GM23338 (cell line): ENCODE results near the gene MRPL37. TPM values are rescaled to one million over a fixed set of nuclear protein-coding genes. Genes with fewer than 3 reads are reported as not detected.

Experiments used
- ATAC-seq: fragments of 200-7000 bp; cut with Tn5 transposase; 3 replicates; pipeline ENCODE4 v1.9.1; 2020
- DNase-seq: peaks from one replicate; pipeline ENCODE4 v3.0.0-alpha.2; 2015; ENCODE audit warnings: low spot score
- H2AFZ ChIP-seq: fragments of 200-600 bp; sonication (generic); 2 replicates; pipeline ENCODE4 v1.8.0; 2016; ENCODE audit warnings: antibody characterized with exemption, mild to moderate bottlenecking, moderate library complexity
- H3F3A ChIP-seq: fragments of 200-600 bp; sonication (generic); replicated peaks from 2 replicates; pipeline ENCODE4 v1.8.0; 2017; ENCODE audit warnings: antibody characterized with exemption, mixed run types, low read depth
- H3K27ac ChIP-seq: fragments of 200-600 bp; sonication (generic); 2 replicates; pipeline ENCODE4 v1.6.1; 2016; ENCODE audit warnings: low read depth
- H3K27me3 ChIP-seq: fragments of 200-600 bp; sonication (generic); 2 replicates; pipeline ENCODE4 v1.8.0; 2016; ENCODE audit warnings: mild to moderate bottlenecking, mixed run types, moderate library complexity; ENCODE audit not compliant: insufficient read depth
- H3K36me3 ChIP-seq: fragments of 200-600 bp; sonication (generic); 2 replicates; pipeline ENCODE4 v1.8.0; 2016; ENCODE audit warnings: mild to moderate bottlenecking; ENCODE audit not compliant: insufficient read depth
- H3K4me1 ChIP-seq: fragments of 200-600 bp; sonication (generic); 2 replicates; pipeline ENCODE4 v1.8.0; 2016; ENCODE audit warnings: mild to moderate bottlenecking, moderate library complexity; ENCODE audit not compliant: insufficient read depth
- H3K4me2 ChIP-seq: fragments of 200-600 bp; sonication (generic); 2 replicates; pipeline ENCODE4 v1.7.1; 2017; ENCODE audit warnings: mixed run types
- H3K4me3 ChIP-seq: fragments of 200-600 bp; sonication (generic); 2 replicates; pipeline ENCODE4 v1.6.1; 2016; ENCODE audit warnings: mixed run types
- H3K79me2 ChIP-seq: fragments of 200-600 bp; sonication (generic); replicated peaks from 2 replicates; pipeline ENCODE4 v1.8.0; 2017; ENCODE audit warnings: mild to moderate bottlenecking; ENCODE audit not compliant: insufficient read depth
- H3K9me2 ChIP-seq: fragments of 200-600 bp; sonication (generic); 2 replicates; pipeline ENCODE4 v1.8.0; 2017; ENCODE audit not compliant: insufficient read depth
- H4K20me1 ChIP-seq: fragments of 200-600 bp; sonication (generic); replicated peaks from 2 replicates; pipeline ENCODE4 v1.8.0; 2017; ENCODE audit warnings: mild to moderate bottlenecking; ENCODE audit not compliant: insufficient read depth
- H3K27ac Mint-ChIP-seq: 2 replicates; pipeline ENCODE4 v1.8.0; 2020; ENCODE audit warnings: inconsistent platforms, mild to moderate bottlenecking, moderate library complexity, mixed read lengths
- H3K27me3 Mint-ChIP-seq: 3 replicates; pipeline ENCODE4 v1.8.0; 2022; ENCODE audit warnings: low read depth, mild to moderate bottlenecking, moderate library complexity, mixed read lengths, inconsistent platforms; ENCODE audit not compliant: insufficient read depth, poor library complexity
- H3K36me3 Mint-ChIP-seq: 3 replicates; pipeline ENCODE4 v1.8.0; 2021; ENCODE audit warnings: low read depth, mild to moderate bottlenecking, inconsistent platforms, moderate library complexity, mixed read lengths
- H3K4me1 Mint-ChIP-seq: 3 replicates; pipeline ENCODE4 v1.8.0; 2020; ENCODE audit warnings: mild to moderate bottlenecking, inconsistent platforms, mixed read lengths
- H3K4me3 Mint-ChIP-seq: 3 replicates; pipeline ENCODE4 v1.8.0; 2021; ENCODE audit warnings: moderate library complexity, mild to moderate bottlenecking, inconsistent platforms, mixed read lengths
- H3K9me3 Mint-ChIP-seq: 3 replicates; pipeline ENCODE4 v1.8.0; 2020; ENCODE audit warnings: moderate library complexity, mild to moderate bottlenecking, inconsistent platforms, mixed read lengths
- CREB1 ChIP-seq: fragments of 250-450 bp; sonication (Bioruptor Pico); IDR thresholded peaks from 2 replicates; pipeline ENCODE4 v1.5.0; 2020; ENCODE audit warnings: low read depth, mild to moderate bottlenecking, moderate library complexity
- CTCF ChIP-seq, 2 experiments: fragments of 200-600 bp in 1 of 2; sonication (generic) in 1 of 2; conservative IDR thresholded peaks; 2 replicates each; pipeline versions ENCODE4 v1.5.1 to v1.6.1; 2016 to 2017; ENCODE audit warnings: antibody characterized with exemption in 2 of 2, low read depth in 2 of 2, mild to moderate bottlenecking in 2 of 2, moderate library complexity in 1 of 2
- ETS1 ChIP-seq: IDR thresholded peaks from 2 replicates; pipeline ENCODE4 v1.6.1; 2016; ENCODE audit warnings: antibody characterized with exemption
- EZH2 ChIP-seq: fragments of 200-600 bp; sonication (generic); IDR thresholded peaks from one replicate; pipeline ENCODE4 v1.8.0; 2017; ENCODE audit warnings: antibody characterized with exemption, mild to moderate bottlenecking, low read depth; ENCODE audit not compliant: unreplicated experiment
- EZH2phosphoT487 ChIP-seq: fragments of 200-600 bp; sonication (generic); IDR thresholded peaks from one replicate; pipeline ENCODE4 v1.8.1; 2018; ENCODE audit warnings: antibody characterized with exemption; ENCODE audit not compliant: unreplicated experiment
- JUNB ChIP-seq: IDR thresholded peaks from one replicate; pipeline ENCODE4 v1.6.1; 2016; ENCODE audit warnings: antibody characterized with exemption; ENCODE audit not compliant: unreplicated experiment
- NANOG ChIP-seq: IDR thresholded peaks from 2 replicates; pipeline ENCODE4 v1.6.1; 2016; ENCODE audit warnings: antibody characterized with exemption, borderline replicate concordance
- POLR2AphosphoS5 ChIP-seq: IDR thresholded peaks from 2 replicates; pipeline ENCODE4 v1.6.1; 2016; ENCODE audit warnings: antibody characterized with exemption, low read depth
- STAT1 ChIP-seq: IDR thresholded peaks from one replicate; pipeline ENCODE4 v1.6.1; 2016; ENCODE audit warnings: antibody characterized with exemption; ENCODE audit not compliant: unreplicated experiment
- ZNF114 ChIP-seq: fragments of 250-450 bp; sonication (Bioruptor Pico); IDR thresholded peaks from 2 replicates; pipeline ENCODE4 v1.5.0; 2020; ENCODE audit warnings: mild to moderate bottlenecking, moderate library complexity
- ZNF331 ChIP-seq: fragments of 250-450 bp; sonication (Bioruptor Pico); IDR thresholded peaks from 2 replicates; pipeline ENCODE4 v1.5.0; 2020; ENCODE audit warnings: low read depth, mild to moderate bottlenecking, moderate library complexity
- ZNF462 ChIP-seq: fragments of 250-450 bp; sonication (Bioruptor Pico); IDR thresholded peaks from 2 replicates; pipeline ENCODE4 v1.5.0; 2020; ENCODE audit warnings: mild to moderate bottlenecking, moderate library complexity
- polyA plus RNA-seq: library from polyadenylated mRNA; unstranded; fragments of >200 nt; fragmentation: Nextera tagmentation; extraction: Ambion mirVana; gene quantifications from 2 replicates; pipeline ENCODE4 v1.2.1, GENCODE V29; 2016
- total RNA-seq: library from RNA; depleted of rRNA; stranded (reverse); fragments of >200 nt; shearing (Covaris generic); gene quantifications from 2 replicates; pipeline ENCODE4 v1.2.3, GENCODE V29; 2014

The MRPL37 gene
- total and polyA plus RNA-seq, 2 experiments from 2014 or later: 130 to 155 TPM

GRCh38 chr1:54160351-54160750 is 39.6 kb upstream of the MRPL37 start (continued):
- no peak for TF ChIP-seq EZH2phosphoT487
- TF ChIP-seq ETS1: no peak
- TF ChIP-seq ZNF331 (CRISPR knock-in tag): no peak

- no peaks in the 10 kb centered on the region for H4K20me1 ChIP-seq
- no peaks in the 10 kb centered on the region for H3K9me3 Mint-ChIP-seq
- H3K27me3 ChIP-seq: no peaks in the 10 kb centered on the region
- peaks cover 7% of the 10 kb centered on the region; the same call in 1 of the 3 replicates for H3K4me1 Mint-ChIP-seq
- no peaks in the 10 kb centered on the region for H3K36me3 ChIP-seq
- H3K27ac ChIP-seq: no peak overlapping the region
- H3K27me3 Mint-ChIP-seq: peaks cover 5% of the 10 kb centered on the region
- no peaks in the 10 kb centered on the region for H3K4me1 ChIP-seq
- H2AFZ ChIP-seq: no peak overlapping the region
- H3K36me3 Mint-ChIP-seq: no peaks in the 10 kb centered on the region
- H3K79me2 ChIP-seq: no peaks in the 10 kb centered on the region
- H3K4me2 ChIP-seq: no peak overlapping the region
- no peaks in the 10 kb centered on the region for H3F3A ChIP-seq
- no peak overlapping the region for H3K27ac Mint-ChIP-seq
- ATAC-seq (no peak), DNase-seq (no peak)
- H3K4me3 Mint-ChIP-seq: no peak overlapping the region
- H3K4me3 ChIP-seq: no peak overlapping the region
- H3K9me2 ChIP-seq: no peaks in the 10 kb centered on the region
- TF ChIP-seq EZH2 (no peak), ETS1 (no peak), EZH2phosphoT487 (no peak), ZNF462 (CRISPR knock-in tag) (no peak), POLR2AphosphoS5 (no peak), CREB1 (CRISPR knock-in tag) (no peak), CTCF (conservative IDR thresholded peaks at IDR 0.05; ENCODE audit: low read depth in 2 of 2) (no peak), ZNF114 (CRISPR knock-in tag) (no peak), ZNF331 (CRISPR knock-in tag) (no peak), JUNB (no peak), NANOG (no peak), STAT1 (no peak)
Observed at GRCh38 chr1:54161495-54162168, 38.3 kb upstream of the MRPL37 start.
